Esophagus squamous epithelium (tissue), 4 donors: ENCODE measurements around the gene LGMN.

Experiments
- POLR2A ChIP-seq, 4 donors: fragments of 450-650 bp; IDR thresholded peaks; one replicate each; pipeline ENCODE4 v1.6.1; 2017; ENCODE audit warnings: antibody characterized with exemption in 4 of 4, mild to moderate bottlenecking in 4 of 4, moderate library complexity in 3 of 4
- TF ChIP-seq, protein P1 (sequence below), 6 experiments: fragments of 450-650 bp in 4 of 6; fragments of 200-600 bp in 2 of 6; sonication (generic) in 2 of 6; IDR thresholded peaks; one replicate each; pipeline ENCODE4 v1.5.1; 2016 to 2019; ENCODE audit warnings: antibody characterized with exemption in 6 of 6, mild to moderate bottlenecking in 4 of 6, moderate library complexity in 4 of 6

DNA sequence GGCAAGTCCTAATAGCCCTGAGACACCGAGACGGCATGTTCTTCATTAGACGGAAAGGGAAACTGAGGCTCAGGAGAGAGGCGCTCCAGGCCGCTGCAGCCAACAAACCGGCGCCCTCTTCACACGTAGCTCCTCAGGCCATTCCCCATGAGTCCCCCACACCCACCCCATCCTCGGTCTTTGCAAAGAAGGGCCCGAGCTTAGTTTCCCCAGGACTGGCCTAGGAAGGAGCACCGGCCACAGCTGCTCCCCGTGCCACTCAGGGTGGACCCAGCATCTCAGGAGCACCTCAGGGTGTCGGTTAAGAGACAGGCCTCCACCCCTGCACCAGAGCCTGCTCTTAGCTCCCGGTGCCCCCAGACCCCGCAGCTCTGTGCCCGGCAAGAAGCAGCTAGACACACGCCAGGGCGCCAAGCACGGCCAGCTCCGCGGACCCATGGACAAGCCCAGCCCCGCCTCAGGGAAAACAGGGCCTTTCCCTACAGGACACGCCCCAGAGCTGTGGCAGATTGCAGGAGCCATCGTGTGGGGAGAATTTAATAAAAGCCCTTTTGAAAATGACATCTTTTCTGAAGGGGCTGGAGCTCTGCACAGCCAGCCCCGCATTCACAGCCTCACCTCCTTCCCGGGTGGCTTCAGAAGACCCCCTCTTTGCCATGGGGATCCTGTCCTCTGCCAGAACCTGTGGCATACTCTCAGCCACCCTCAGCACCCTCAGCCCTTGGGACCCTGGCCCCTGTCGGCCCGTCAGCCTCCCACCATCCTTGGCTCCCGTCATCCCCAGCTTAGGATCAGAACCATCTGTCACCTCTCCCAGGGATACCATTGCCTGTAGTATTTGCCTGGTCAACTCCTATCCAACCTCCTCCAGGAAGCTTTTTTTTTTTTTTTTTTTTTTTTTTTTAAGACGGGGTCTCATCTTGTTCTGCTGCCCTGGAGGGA lies 59.7 kb downstream of the LGMN start:
- TF ChIP-seq, protein P1, sequence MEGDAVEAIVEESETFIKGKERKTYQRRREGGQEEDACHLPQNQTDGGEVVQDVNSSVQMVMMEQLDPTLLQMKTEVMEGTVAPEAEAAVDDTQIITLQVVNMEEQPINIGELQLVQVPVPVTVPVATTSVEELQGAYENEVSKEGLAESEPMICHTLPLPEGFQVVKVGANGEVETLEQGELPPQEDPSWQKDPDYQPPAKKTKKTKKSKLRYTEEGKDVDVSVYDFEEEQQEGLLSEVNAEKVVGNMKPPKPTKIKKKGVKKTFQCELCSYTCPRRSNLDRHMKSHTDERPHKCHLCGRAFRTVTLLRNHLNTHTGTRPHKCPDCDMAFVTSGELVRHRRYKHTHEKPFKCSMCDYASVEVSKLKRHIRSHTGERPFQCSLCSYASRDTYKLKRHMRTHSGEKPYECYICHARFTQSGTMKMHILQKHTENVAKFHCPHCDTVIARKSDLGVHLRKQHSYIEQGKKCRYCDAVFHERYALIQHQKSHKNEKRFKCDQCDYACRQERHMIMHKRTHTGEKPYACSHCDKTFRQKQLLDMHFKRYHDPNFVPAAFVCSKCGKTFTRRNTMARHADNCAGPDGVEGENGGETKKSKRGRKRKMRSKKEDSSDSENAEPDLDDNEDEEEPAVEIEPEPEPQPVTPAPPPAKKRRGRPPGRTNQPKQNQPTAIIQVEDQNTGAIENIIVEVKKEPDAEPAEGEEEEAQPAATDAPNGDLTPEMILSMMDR (IDR thresholded peaks at IDR 0.05): no peak
- no peak for TF ChIP-seq POLR2A (IDR thresholded peaks at IDR 0.05)
